Measurements from ENCODE around the gene MAGI2.
A peak's percentile ranks its signal among the peaks of the same experiment; 100 is the strongest.
"Not testable (repeated sequence)": the region's sequence is repeated elsewhere in the genome, so short reads cannot be mapped to it uniquely, and the experiment has no call there.

The MAGI2 gene

DNA sequence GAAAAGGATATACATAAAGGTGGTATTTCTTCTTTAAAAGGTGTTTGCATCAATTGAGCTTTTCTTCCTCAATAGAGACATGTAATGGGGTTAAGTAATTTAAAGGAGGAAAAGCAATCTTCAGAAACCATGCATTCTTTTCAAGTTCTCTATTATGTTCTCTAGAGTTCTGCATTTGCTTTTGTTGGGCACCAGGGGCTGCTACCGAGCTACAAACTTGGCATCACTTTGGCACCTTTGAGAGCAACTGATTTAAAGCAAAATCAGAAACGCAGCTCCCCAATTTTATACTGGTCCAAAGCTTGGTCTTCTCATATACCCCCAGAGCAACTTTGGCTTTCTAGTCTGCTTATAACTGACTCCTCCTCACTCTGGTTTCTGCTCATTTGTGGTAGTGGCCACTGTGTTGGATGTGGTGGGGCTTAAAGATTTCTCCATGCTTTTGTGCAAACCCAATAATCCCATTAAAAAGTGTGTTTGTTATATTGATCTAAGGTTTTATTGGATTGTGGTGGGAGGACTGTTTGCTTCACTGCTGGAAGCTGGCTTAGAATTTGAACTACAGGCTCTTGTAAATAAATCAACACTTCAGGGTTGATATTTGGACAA lies 942.8 kb downstream of the MAGI2 start:
- peak in 1 of 2 experiments; percentile 22 for DNase-seq

DNA sequence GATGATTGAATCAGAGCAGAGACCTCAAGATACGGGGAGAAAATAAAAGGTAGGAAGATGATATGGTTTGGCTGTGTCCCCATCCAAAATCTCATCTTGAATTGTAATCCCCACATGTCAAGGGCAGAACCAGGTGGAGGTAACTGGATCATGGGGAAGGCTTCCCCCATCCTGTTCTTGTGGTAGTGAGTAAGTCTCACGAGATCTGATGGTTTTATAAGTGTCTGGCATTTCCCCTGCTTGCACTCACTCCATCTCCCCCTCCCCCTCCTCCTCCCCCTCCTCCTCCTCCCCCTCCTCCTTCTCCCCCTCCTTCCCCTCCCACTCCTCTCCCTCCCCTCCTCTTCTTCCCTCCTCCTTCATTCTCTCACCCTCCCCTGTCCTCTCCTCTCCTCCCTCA lies 950.2 kb downstream of the MAGI2 start:
- DNase-seq: not testable (repeated sequence)

DNA sequence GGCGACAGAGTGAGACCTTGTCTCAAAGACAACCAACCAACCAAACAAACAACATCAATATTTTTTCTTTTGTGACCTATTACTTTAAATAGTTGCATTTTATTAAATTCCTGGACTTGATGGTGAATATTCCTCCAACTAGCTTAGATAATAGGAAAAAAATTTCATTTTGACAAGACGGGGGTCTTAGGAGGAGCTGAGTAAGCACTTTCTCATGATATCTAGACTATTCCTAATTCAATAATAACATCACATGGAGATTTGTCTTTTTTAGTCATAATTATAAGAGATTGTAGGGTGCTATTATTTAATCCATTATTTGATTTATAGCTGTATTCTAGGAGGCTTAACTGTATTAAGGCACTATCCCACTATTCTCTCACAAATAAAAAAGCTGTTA lies 952.4 kb downstream of the MAGI2 start:
- no peak for DNase-seq

DNA sequence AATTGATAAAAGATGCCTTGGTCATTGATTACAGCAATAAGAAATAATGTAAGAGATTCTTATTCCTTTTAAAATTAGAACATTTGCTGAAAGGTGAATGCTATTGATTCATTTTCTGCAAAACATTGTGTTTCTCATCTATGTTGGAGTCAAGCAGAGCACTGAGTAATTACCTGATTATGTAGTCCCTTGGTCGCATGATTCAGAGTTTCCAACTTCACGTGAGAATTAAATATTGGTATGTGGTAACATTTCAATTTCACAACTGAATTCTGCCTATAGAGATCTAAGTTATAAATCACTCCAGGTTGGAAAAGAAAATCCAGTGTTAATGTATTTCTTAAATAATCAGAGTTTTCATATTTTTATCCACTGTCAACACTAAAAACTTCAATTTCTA lies 953.5 kb downstream of the MAGI2 start:
- DNase-seq: no peak

DNA sequence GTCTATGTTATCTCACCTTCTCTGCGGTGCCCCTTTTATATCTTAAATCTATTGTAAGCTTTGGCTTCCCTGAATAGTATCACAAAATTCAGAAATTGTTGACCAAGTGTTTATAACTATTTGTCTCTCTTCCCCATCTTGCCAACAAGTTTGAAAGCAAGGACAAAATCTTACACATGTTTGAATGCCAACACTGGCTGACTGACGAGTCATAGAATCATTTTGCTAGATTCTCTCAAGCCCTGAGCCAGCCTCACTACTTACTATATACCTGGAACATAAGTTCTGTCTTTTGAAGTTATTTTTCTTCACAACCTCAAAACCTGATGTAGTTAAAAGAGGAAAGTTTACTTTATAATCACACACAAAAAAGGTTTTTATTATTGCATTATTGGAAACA lies 954.2 kb downstream of the MAGI2 start:
- no peak for DNase-seq

DNA sequence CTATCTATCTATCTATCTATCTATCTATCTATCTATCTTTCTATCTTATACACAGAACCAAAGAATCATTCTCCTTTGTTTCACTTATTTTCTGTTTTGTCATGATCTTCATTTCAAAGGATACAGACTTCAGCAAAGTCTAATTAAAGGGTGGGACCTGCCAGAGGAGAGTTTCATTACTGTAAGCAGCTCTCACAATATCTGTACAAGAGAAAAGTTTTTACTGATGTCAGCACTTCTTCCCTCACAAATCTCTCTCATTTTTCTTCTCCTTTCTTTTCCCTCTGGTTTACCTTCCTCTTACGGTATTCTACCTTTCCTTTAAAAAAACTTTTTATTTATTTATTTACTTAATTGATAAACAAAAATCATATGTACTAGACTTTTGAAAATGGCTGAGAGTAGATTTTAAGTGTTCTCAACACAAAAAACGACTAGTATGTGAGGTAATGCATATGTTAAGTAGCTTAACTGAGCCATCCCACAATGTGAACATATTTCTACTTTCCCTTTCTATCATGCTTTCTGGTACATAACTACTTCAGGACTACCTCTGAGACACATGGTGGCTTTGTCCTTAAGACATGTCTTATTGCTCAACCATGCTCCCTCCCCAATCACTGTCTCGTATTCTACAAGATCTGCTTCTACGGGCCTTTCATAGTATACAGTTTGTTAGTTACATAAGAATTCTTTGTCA lies 955.6 kb downstream of the MAGI2 start:
- DNase-seq: no peak

DNA sequence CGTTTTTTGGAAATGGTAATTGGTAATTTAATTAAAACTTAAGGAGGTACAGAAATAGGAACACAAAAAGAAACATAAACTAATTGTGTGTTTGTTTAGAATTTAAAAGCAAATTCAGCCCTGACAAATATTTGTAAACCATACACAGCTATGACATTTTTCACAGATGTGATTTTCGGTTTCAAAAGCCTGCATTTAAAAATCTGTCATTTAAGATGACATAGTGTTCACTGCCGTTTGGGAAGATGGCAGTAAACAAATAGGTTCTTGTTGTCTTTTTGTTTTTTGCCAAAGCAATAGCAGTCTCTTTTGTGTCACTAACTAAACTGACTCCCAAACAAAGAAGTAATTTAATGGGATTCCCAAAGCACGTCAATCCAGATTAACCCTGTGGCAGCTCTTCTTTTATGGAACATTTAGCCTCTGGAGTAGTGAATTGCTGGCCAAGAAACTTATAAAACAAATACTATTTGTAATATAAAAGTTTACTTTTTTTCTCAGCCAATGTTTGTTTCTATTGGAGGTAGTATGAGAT lies 957.3 kb downstream of the MAGI2 start:
- no peak for DNase-seq

DNA sequence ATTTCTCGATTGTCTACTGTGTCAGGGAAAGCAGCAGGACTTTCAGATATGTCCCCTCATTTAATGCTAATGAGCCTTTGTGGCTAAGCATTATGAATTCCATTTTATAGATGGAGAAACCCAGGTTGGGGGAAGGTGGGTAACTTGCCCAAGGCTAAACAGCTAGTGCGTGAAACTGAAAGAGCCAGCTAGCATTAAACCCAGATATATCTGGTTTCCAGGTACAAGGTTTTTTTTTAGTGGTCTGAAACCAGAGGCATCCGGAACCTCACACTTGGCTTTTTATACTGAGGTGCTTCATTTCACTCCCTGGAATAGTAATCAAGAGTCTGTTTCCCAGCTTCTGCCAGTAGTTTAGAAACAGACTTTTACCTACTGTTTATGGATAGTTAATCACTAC lies 960.1 kb downstream of the MAGI2 start:
- no peak for DNase-seq

DNA sequence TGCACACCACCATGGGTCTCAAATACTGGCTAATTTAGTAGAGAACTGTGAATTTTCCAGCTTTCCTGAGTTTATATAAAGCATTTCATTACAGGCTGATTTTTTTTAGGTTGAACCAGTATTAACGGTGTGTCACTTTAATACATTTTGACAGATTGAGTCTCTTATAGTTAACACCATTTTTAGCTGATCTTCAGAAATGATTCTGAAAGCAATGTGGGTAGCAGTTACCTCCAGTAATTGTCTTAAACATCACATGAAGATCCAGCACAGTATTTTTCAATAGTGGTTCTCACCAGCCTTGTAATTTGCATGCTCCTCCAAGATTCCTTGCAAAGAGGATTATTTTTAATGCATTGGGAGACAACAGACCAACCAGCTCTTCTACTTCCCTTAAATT lies 961.3 kb downstream of the MAGI2 start:
- no peak for DNase-seq

DNA sequence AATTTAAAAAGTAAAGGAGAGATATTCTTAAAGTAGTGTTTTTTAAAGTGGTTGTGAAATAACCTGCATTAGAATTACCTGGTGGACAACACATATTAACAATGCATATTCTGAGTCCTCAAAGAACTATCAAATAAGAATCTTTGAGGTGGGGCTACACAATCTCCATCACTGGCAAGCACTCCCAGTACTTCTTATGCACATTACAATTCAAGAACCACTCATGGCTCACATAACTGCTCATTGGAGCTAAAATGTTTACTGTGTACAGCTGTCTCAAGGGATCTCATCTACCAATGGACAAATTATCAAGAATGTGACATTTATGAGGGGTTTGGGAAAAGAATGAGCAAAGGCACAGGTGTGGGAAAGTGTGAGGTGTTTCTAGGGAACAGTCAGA lies 962.9 kb downstream of the MAGI2 start:
- DNase-seq: no peak

DNA sequence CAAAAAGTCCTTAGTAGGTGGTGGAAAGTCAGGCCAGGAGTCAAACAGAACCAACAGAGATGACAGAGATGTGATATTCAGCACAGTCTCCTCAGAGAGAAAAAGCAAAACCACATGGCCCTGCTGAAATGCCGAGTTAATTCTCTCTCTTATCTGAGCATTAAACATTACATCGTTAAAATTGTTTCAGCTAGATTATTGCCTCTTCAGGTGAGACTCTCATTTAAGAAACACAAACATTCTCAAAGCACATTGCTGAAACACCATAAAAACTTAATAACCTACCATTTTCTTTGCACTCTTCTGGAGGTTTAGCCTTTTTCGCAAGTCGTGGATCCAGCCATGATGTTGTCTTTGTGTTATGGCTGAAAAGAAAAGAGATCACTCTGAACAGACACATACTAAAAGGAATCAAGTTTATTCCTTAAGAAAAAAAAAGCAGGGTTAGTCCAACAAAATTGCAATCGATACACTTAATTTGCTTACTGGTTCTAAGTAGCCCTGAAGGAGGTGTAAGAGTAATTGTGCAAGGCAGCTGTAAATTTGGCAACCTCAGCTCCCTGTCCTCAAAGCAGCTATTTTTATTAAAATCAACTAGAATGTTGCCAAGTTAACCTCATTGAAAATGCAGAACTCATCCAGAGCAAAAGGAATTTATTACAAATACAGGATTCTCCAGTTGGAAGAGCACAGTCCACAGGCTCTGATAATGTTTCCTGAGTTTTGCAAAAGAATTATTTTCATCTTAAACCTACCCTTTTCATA lies 963.8 kb downstream of the MAGI2 start:
- DNase-seq: no peak

DNA sequence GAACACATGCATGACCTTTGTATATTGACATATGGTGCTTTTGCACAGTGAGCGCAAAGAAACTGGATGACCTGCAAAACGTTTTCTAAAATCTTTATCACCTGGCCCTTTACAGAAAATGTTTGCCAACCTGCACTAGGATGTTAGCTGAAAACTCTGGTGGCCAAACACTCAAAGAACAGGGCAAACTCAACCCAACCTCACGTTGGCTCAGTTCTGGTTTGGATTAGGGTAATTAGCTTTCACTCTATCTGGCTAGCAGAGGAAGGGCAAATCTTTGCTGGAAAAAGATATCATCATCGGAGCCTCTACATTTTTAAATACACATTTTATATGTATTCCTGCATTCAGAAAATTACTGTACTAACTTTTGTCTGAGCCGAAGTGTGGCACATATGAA lies 966.0 kb downstream of the MAGI2 start:
- no peak for DNase-seq

DNA sequence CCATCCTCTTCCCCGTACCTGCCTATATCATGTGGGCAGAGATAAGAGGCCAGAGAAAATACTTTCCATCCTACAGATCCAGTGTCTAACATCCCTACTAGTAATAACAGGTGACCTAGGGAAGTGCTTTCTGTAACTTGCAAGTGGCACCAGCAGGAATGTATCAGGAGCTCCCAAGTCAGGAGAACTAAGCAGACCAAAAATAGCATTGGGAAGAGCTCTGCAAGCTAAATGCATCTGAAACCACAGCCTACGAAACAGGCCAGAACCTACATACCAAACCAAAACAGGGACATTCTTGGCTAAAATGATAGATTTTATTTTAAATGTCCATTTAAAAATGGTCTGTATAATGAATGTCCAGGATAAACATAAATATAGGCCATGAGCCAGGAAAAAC lies 974.1 kb downstream of the MAGI2 start:
- DNase-seq: no peak

DNA sequence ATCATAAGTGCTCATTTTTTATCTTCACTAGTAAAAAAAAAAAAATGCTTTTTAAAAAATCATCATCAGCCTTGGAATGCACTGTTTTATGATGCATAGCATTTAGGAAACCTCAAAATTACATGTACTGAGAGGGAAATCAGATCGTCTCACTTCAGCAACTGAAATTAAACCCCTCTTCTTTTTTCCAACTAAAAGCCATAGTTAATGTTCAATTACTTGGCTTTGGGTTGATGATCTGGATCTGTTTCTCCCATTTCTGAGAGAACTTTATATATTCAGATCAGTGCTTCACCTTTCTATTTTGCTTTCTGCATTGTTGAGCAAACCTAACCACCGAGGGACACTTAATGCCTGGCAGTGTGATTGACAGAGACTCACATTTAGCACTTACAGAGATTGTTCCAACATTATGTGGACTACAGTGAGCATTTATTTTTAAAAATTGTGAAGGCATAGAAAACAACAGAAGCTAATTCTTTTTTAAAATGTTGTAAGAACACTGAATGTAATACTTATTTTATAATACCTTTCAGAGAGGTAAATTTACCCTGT lies 976.5 kb downstream of the MAGI2 start:
- DNase-seq: no peak

DNA sequence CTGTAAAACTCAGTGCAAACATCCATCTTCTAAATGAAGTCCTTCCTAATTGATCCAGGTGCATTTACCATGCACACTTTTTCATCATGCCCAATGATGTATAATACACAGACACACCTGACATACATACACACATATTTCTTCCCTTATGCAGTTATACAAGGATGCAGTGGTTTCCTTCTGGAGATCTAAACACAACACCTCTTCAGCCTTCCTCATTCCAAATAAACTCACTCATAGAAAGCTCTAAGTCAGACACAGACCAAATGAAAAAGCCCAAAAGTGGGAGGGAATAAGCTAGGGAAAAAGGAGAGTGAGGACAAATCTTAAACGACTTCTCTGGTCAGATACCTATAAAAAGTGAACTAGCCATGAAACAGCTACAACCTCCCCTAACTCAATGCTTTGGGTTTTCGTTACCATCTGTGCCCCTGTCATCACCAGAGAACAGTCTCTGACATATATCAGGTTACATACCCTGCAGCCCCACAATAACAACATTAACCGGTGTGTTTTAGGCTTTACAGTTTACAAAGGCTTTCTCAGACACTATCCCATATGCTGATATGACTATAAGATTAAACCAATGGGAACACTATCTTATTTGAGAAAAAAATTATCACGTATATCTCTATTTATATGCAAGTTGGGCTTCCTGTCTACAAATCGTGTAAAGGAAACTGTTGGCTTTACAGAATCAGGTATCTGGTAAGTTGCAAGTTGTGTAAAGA lies 979.7 kb downstream of the MAGI2 start:
- DNase-seq: no peak

DNA sequence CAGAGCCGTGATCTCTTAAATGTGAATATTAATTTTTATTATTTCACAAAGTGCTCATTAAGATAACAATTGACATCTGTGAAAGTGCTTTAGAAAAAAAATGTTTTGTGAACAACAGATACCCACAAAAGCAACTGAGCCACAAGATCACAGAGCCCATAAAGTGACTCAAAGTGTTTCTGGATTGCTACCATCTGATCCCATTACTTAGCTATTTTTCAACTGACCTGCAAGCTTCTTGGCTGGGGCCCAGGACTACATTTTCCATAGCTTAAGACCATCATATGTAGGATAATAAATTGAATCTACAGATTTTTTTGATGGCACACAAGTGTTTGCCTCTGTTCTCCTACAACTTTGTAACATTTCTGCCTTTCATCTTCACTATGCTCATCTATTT lies 980.4 kb downstream of the MAGI2 start:
- DNase-seq: no peak

DNA sequence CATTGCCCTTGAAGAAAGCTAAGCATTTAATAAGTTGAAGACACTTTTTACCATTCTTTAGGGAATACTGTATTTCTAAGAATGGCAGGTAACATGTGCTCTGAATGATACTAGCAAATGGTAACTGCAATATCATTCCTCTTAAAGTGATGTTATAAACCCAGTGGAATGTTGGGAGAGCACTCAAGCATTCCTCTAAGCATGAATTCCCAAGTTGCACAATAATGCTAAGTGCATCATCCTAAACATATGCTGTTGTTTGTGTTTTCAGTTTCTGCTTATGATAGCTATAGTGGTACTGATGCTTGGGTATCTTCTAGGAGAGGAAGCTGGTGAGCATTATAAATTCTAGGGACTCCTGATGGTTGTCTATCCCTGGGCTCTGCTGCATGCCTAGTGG lies 980.9 kb downstream of the MAGI2 start:
- DNase-seq: no peak

DNA sequence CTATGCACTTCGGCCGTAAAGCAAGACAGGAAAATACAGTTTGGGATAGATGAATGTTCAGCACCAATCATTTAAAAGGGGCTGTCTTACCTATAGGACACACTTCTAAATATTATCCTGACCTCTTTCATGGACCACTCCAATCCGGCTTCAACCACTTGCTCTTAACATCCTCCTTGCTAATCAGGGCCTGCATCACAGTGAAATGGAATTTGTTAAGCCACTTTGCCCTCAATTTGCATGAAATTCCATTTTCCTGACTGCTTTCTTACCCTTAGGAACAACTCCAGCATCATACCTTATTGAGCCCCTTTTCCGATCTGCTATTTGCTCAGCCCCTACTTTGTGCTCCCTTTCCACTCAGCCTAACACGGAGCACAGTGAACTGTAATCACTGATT lies 987.6 kb downstream of the MAGI2 start:
- no peak for DNase-seq

DNA sequence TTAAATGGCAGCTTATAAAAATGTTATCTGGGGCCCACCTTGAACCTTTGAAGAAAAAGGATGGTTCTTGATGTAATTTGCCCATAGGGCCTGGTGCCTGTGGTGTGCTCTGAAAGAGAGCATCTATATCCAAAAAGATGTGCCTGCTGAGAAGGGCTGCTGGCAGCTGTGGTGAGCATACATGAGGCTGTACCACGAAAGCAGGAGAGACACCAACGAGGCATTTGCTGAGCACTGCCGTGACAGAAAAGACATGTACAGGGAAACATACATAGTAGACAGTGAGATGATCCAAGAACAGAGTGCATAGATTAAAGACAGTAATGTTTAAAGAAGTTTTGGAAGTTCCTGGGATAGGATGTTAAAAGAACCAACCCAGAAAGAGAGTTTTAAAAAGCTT lies 990.4 kb downstream of the MAGI2 start:
- no peak for DNase-seq

DNA sequence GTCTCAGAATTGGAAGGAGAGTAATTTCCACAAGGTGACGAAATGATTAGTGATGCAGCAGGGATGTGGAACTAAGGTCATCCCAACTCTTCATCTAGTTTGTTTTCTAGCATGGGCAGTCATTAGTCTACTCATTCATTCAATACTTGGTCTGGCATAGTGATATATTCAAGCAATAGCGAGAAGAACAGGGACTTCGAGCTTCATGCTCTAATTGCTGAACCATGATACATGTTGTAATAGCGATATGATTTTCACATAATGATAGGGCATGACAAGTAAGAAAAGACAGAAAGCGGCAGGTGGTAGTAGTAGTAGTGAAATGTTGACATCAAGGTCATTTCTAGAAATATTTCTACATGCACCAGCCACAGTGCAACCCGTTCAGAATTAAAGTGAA lies 1002.8 kb downstream of the MAGI2 start:
- no peak for DNase-seq

DNA sequence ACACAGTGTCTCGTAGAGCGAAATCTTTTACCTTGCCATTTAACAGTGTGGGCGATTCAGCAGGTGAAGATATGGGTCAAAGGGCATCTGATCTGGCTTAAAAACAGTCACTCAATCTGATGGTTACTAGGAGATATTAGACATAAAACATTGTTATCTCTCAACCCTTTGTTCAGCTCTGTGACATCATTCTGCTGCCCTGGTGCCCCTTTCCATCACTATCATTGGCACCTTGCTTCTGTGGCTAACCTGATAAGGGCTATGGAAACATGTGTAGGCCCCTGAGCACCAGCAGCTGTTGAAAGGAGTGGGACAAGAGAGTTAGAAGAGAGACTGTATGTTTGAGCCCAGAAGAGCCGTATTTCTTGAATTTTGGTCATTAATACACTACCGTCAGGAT lies 1004.6 kb downstream of the MAGI2 start:
- no peak for DNase-seq

DNA sequence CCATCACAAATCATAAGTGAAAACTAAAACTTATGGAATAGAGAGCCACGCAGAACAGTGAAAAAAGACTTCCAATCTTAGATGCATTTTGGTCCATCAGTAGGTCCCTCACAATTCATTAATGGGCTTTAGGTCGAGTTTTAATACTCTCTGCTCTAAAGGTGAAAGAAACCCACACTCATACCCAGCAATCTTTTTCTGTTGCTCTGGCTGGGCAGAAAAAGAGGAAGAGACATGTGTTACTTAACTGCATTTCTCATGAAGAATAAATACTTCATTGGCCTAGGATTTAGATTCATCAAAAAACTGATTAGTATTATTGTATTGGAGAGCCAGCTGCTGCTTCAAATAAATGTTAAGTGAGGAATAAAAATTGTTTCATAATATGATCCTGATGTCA lies 1009.2 kb downstream of the MAGI2 start:
- DNase-seq: no peak

DNA sequence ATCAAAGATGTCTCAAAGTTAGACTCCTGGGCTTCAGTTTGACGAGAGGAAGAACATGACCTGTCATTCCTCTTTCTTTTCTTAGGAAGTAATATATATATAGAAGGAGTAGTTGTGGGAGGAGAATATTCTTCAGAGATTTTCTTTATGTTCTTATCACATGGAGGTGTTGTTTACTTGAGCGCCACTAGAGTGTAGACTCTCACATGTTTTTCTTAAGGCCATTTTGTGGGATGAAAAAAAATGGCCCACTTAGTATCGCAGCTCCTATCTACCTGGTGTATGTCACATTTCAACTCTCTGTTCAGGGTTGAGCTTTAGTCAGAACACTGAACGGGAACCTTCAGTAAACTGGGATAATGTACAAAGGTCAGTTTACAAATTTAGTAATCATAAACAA lies 1009.7 kb downstream of the MAGI2 start:
- DNase-seq: no peak

All from activated T-cell treated with anti-CD3 and anti-CD28 coated beads, Interleukin-2, amount 50 U/mL, for 48 hours (primary cell).